ENCODE measurements around the gene ENAH. TPM values are rescaled to one million over a fixed set of nuclear protein-coding genes. Genes with fewer than 3 reads are reported as not detected.

Gene ENAH
- total RNA-seq, 1 experiment from 2014 or later: 100 TPM

- H3K4me3 ChIP-seq (replicated peaks in 1 of 2; ENCODE audit: low read depth in 1 of 2, low read length in 2 of 2): no peak overlapping the region
- H3K36me3 ChIP-seq (ENCODE audit: control insufficient read depth in 1 of 2, insufficient read depth in 2 of 2, low read length in 2 of 2): no peaks in the 10 kb centered on the region
- H3K4me1 ChIP-seq (ENCODE audit: control insufficient read depth in 1 of 2, insufficient read depth in 2 of 2, low read length in 2 of 2): peaks cover 0 to 8% of the 10 kb centered on the region in 2 experiments; a peak in 1 of 4 replicates
- ATAC-seq (no peak), DNase-seq (ENCODE audit: low read depth, low spot score) (no peak)
- TF ChIP-seq CTCF (IDR thresholded peaks at IDR 0.05 in 2 of 3, conservative IDR thresholded peaks at IDR 0.05 in 1 of 3; ENCODE audit: borderline replicate concordance in 1 of 3, insufficient read depth in 1 of 3, low read depth in 2 of 3, low read length in 2 of 3) (no peak), EGR1 (IDR thresholded peaks at IDR 0.05; ENCODE audit: low read depth) (no peak), ELF1 (IDR thresholded peaks at IDR 0.05; ENCODE audit: borderline replicate concordance, low read depth) (no peak)
- TF ChIP-seq, protein P1, sequence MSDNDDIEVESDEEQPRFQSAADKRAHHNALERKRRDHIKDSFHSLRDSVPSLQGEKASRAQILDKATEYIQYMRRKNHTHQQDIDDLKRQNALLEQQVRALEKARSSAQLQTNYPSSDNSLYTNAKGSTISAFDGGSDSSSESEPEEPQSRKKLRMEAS (IDR thresholded peaks at IDR 0.05): no peak
- no peaks in the 10 kb centered on the region for H3K9me3 ChIP-seq (ENCODE audit: control insufficient read depth in 1 of 2, insufficient read depth in 1 of 2, low read depth in 1 of 2, low read length in 2 of 2)
- no peaks in the 10 kb centered on the region for H3K27me3 ChIP-seq (ENCODE audit: insufficient read depth, low read length)
- H3K79me2 ChIP-seq (ENCODE audit: insufficient read depth, low read length): peaks cover 56% of the 10 kb centered on the region
- BruUV-seq (replicated peaks): no TSS peak
- ChIA-PET CTCF (no interaction called here), POLR2A (no interaction called here), RAD21 (ENCODE audit: low non-redundant PET in 1 of 2, low total read pairs in 2 of 2, uncharacterized antibody in 2 of 2, unreplicated experiment in 2 of 2) (no interaction called here)
- H3K4me2 ChIP-seq (ENCODE audit: low read length): no peak overlapping the region
- H3K9me2 ChIP-seq (ENCODE audit: insufficient read depth): no peaks in the 10 kb centered on the region
- H4K20me1 ChIP-seq (ENCODE audit: insufficient read depth): peaks cover 13% of the 10 kb centered on the region; the same call in 1 of the 2 replicates
- no peak overlapping the region for H3K27ac ChIP-seq (ENCODE audit: low read depth, low read length)
- H3K9ac ChIP-seq (ENCODE audit: low read length): no peak overlapping the region
- intact Hi-C loops (cut with micrococcal nuclease): no loop called here
- no peak overlapping the region for H2AFZ ChIP-seq (ENCODE audit: low read depth, low read length, poor library complexity, severe bottlenecking)
Observed at GRCh38 chr1:225535280-225535679, 117.6 kb downstream of the ENAH start.

DNA sequence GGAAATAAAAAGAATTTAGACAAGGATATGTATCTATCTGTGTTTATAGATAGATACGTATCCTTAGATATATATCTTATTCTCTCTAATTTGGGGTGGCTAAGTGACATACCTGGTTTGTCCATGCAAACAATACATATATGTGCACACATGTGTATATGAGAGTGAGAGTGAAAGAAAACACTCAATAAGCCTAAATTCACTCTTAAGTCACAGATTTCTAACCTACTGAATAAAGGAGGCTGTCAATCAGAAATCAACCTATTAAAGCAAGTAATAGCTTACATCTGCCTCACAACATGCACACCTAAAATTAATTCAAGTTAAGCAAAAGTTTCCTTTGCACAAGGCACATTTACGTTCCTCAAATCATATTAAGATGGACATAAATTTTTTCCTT lies 118.2 kb downstream of the ENAH start:
- ATAC-seq (no peak), DNase-seq (ENCODE audit: low read depth, low spot score) (no peak)
- H3K27ac ChIP-seq (ENCODE audit: low read depth, low read length): no peak overlapping the region
- no TSS peak for BruUV-seq (replicated peaks)
- H3K9me3 ChIP-seq (ENCODE audit: control insufficient read depth in 1 of 2, insufficient read depth in 1 of 2, low read depth in 1 of 2, low read length in 2 of 2): no peaks in the 10 kb centered on the region
- intact Hi-C loops (cut with micrococcal nuclease): no loop called here
- H3K36me3 ChIP-seq (ENCODE audit: control insufficient read depth in 1 of 2, insufficient read depth in 2 of 2, low read length in 2 of 2): no peaks in the 10 kb centered on the region; a peak in 1 of 4 replicates
- H3K79me2 ChIP-seq (ENCODE audit: insufficient read depth, low read length): peaks cover 54% of the 10 kb centered on the region
- H3K9ac ChIP-seq (ENCODE audit: low read length): no peak overlapping the region
- ChIA-PET POLR2A (no interaction called here), CTCF (no interaction called here), RAD21 (ENCODE audit: low non-redundant PET in 1 of 2, low total read pairs in 2 of 2, uncharacterized antibody in 2 of 2, unreplicated experiment in 2 of 2) (no interaction called here)
- H4K20me1 ChIP-seq (ENCODE audit: insufficient read depth): peaks cover 13% of the 10 kb centered on the region; the same call in 1 of the 2 replicates
- H3K4me3 ChIP-seq (replicated peaks in 1 of 2; ENCODE audit: low read depth in 1 of 2, low read length in 2 of 2): no peak overlapping the region
- no peaks in the 10 kb centered on the region for H3K27me3 ChIP-seq (ENCODE audit: insufficient read depth, low read length)
- H3K4me2 ChIP-seq (ENCODE audit: low read length): no peak overlapping the region
- peaks cover 0 to 8% of the 10 kb centered on the region in 2 experiments; a peak in 1 of 4 replicates for H3K4me1 ChIP-seq (ENCODE audit: control insufficient read depth in 1 of 2, insufficient read depth in 2 of 2, low read length in 2 of 2)
- no peaks in the 10 kb centered on the region for H3K9me2 ChIP-seq (ENCODE audit: insufficient read depth)
- no peak overlapping the region for H2AFZ ChIP-seq (ENCODE audit: low read depth, low read length, poor library complexity, severe bottlenecking)
- TF ChIP-seq REST (IDR thresholded peaks at IDR 0.05; ENCODE audit: low read depth) (no peak), CEBPB (IDR thresholded peaks at IDR 0.05; ENCODE audit: low read depth) (no peak), JUND (IDR thresholded peaks at IDR 0.05) (no peak), POLR2A (IDR thresholded peaks at IDR 0.05; ENCODE audit: borderline replicate concordance, extremely low read depth, insufficient read depth, insufficient read length) (no peak), ZFX (IDR thresholded peaks at IDR 0.05) (no peak), ZNF274 (IDR thresholded peaks at IDR 0.05; ENCODE audit: low read depth, low read length) (no peak), ZBTB33 (IDR thresholded peaks at IDR 0.05; ENCODE audit: extremely low read depth, insufficient replicate concordance, low read length) (no peak), FOSL1 (IDR thresholded peaks at IDR 0.05; ENCODE audit: low read depth) (no peak), CBX3 (IDR thresholded peaks at IDR 0.05; ENCODE audit: low read depth) (no peak), ELF1 (IDR thresholded peaks at IDR 0.05; ENCODE audit: borderline replicate concordance, low read depth) (no peak), EGR1 (IDR thresholded peaks at IDR 0.05; ENCODE audit: low read depth) (no peak)
- TF ChIP-seq, protein P1 (IDR thresholded peaks at IDR 0.05): no peak
